Ishikawa (cell line): Measurements from ENCODE around the gene PLEKHH1.

Experiments
- EP300 ChIP-seq: IDR thresholded peaks from 2 replicates; pipeline ENCODE4 v1.6.1; 2012; ENCODE audit warnings: borderline replicate concordance
- RAD21 ChIP-seq: IDR thresholded peaks from 2 replicates; pipeline ENCODE4 v1.6.1; 2012; ENCODE audit warnings: low read depth
- TAF1 ChIP-seq: IDR thresholded peaks from 2 replicates; pipeline ENCODE4 v1.6.1; 2012; ENCODE audit warnings: low read depth, mild to moderate bottlenecking
- TCF12 ChIP-seq: IDR thresholded peaks from 2 replicates; pipeline ENCODE4 v1.6.1; 2012; ENCODE audit warnings: low read depth
- YY1 ChIP-seq: IDR thresholded peaks from 2 replicates; pipeline ENCODE4 v1.6.1; 2012; ENCODE audit warnings: low read depth
- TF ChIP-seq, protein P1 (sequence below): IDR thresholded peaks from 2 replicates; pipeline ENCODE4 v1.6.1; 2012; ENCODE audit warnings: low read depth, mild to moderate bottlenecking
- TF ChIP-seq, protein P2 (sequence below): IDR thresholded peaks from 2 replicates; pipeline ENCODE4 v1.6.1; 2012

DNA sequence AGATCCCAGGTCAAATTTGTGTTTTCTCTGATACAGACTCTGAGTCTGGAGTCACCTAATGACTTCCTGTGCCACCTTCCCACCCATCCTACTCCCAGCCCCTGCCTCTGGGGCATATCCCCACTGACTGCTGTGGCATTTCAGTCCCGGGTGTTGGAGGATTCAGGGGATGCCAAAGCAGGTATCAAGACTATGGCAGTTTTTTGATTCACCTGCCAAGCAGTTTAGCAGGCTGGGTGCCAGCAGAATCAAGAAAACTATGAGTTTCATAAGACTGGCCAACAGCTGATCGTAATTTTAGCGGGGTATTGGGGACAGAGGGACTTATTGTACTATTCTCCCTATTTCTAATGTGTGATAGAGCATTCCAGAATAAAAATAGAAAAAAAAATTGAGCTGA is 4.6 kb downstream of the PLEKHH1 start:
- TF ChIP-seq RAD21 (no peak), EP300 (no peak), TAF1 (no peak), YY1 (no peak), TCF12 (no peak)
- TF ChIP-seq, protein P1, sequence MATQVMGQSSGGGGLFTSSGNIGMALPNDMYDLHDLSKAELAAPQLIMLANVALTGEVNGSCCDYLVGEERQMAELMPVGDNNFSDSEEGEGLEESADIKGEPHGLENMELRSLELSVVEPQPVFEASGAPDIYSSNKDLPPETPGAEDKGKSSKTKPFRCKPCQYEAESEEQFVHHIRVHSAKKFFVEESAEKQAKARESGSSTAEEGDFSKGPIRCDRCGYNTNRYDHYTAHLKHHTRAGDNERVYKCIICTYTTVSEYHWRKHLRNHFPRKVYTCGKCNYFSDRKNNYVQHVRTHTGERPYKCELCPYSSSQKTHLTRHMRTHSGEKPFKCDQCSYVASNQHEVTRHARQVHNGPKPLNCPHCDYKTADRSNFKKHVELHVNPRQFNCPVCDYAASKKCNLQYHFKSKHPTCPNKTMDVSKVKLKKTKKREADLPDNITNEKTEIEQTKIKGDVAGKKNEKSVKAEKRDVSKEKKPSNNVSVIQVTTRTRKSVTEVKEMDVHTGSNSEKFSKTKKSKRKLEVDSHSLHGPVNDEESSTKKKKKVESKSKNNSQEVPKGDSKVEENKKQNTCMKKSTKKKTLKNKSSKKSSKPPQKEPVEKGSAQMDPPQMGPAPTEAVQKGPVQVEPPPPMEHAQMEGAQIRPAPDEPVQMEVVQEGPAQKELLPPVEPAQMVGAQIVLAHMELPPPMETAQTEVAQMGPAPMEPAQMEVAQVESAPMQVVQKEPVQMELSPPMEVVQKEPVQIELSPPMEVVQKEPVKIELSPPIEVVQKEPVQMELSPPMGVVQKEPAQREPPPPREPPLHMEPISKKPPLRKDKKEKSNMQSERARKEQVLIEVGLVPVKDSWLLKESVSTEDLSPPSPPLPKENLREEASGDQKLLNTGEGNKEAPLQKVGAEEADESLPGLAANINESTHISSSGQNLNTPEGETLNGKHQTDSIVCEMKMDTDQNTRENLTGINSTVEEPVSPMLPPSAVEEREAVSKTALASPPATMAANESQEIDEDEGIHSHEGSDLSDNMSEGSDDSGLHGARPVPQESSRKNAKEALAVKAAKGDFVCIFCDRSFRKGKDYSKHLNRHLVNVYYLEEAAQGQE, result no peak
- TF ChIP-seq, protein P2, sequence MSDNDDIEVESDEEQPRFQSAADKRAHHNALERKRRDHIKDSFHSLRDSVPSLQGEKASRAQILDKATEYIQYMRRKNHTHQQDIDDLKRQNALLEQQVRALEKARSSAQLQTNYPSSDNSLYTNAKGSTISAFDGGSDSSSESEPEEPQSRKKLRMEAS, result no peak
